Ramos (cell line): ENCODE measurements around the gene ERICH4.
"Not testable (repeated sequence)": the region's sequence is repeated elsewhere in the genome, so short reads cannot be mapped to it uniquely, and the experiment has no call there.

Experiments
- in situ Hi-C: fragments of 300-500 bp; cut with MboI; formaldehyde crosslinking; loops from one replicate; pipeline ENCODE4 v1.14.3; 2022; ENCODE audit warnings: low sequenced_read_pairs; ENCODE audit not compliant: unreplicated experiment

ERICH4 gene

GRCh38 chr19:41433171-41433570 is 9.8 kb upstream of the ERICH4 start:
- in situ Hi-C loops = no loop called here

GRCh38 chr19:41434450-41434849 is 8.5 kb upstream of the ERICH4 start:
- in situ Hi-C loops = no loop called here

- in situ Hi-C loops = not testable (repeated sequence)
These were observed 7.6 kb upstream of the ERICH4 start for GRCh38 chr19:41435376-41435775.

- in situ Hi-C loops = no loop called here
These were observed 6.9 kb upstream of the ERICH4 start for GRCh38 chr19:41435936-41436673.

GRCh38 chr19:41436674-41436951 is 6.3 kb upstream of the ERICH4 start:
- in situ Hi-C loops = no loop called here

- in situ Hi-C loops = no loop called here
These were observed 4.9 kb upstream of the ERICH4 start for GRCh38 chr19:41437944-41438574.

- in situ Hi-C loops = no loop called here
These were observed 3.3 kb upstream of the ERICH4 start, which contains the start of gene DMAC2 for GRCh38 chr19:41439441-41440222. TSS of gene DMAC2 (minus strand) at chr19:41439912. CDS start at chr19:41439899, 13 bp downstream.

- in situ Hi-C loops = no loop called here
These were observed 1.5 kb upstream of the ERICH4 start for GRCh38 chr19:41441321-41441945.

- in situ Hi-C loops = no loop called here
These were observed 978 bp downstream of the ERICH4 start for GRCh38 chr19:41443813-41444455.

GRCh38 chr19:41445575-41445974 is 2.6 kb downstream of the ERICH4 start:
- in situ Hi-C loops = loop anchor here (5.0 kb wide), 1 partner anchor 127 kb away; no protein-coding TSS in a partner anchor

GRCh38 chr19:41447732-41448332 is 4.9 kb downstream of the ERICH4 start:
- in situ Hi-C loops = loop anchor here (5.0 kb wide), 1 partner anchor 124 kb away; no protein-coding TSS in a partner anchor

- in situ Hi-C loops = loop anchor here (5.0 kb wide), 1 partner anchor 123 kb away; no protein-coding TSS in a partner anchor
These were observed 6.3 kb downstream of the ERICH4 start for GRCh38 chr19:41449079-41449864.

- in situ Hi-C loops = loop anchor here (5.0 kb wide), 1 partner anchor 122 kb away; no protein-coding TSS in a partner anchor
These were observed 6.9 kb downstream of the ERICH4 start for GRCh38 chr19:41449865-41450178.

GRCh38 chr19:41452584-41453275 is 9.8 kb downstream of the ERICH4 start:
- in situ Hi-C loops = no loop called here

GRCh38 chr19:41455936-41456335 is 13.0 kb downstream of the ERICH4 start:
- in situ Hi-C loops = no loop called here

- in situ Hi-C loops = no loop called here
These were observed 13.5 kb downstream of the ERICH4 start for GRCh38 chr19:41456342-41456918.

- in situ Hi-C loops = no loop called here
These were observed 14.3 kb downstream of the ERICH4 start for GRCh38 chr19:41457241-41457640.

GRCh38 chr19:41462497-41462896 is 19.5 kb downstream of the ERICH4 start:
- in situ Hi-C loops = no loop called here
